Parathyroid adenoma (tissue), 2 donors: Measurements from ENCODE around the gene SCN8A.

Source experiments
- H2AFZ ChIP-seq: fragments of 300-600 bp; sonication (generic); one replicate; pipeline ENCODE4 v1.7.0; 2017; ENCODE audit warnings: antibody characterized with exemption, mild to moderate bottlenecking
- H3K27ac ChIP-seq: fragments of 300-600 bp; sonication (generic); one replicate; pipeline ENCODE4 v1.7.0; 2017
- H3K27me3 ChIP-seq: fragments of 300-600 bp; sonication (generic); one replicate; pipeline ENCODE4 v1.7.0; 2017; ENCODE audit warnings: low read length; ENCODE audit not compliant: control insufficient read depth, insufficient read depth
- H3K36me3 ChIP-seq: fragments of 300-600 bp; sonication (generic); one replicate; pipeline ENCODE4 v1.7.0; 2017; ENCODE audit warnings: low read length; ENCODE audit not compliant: control insufficient read depth, insufficient read depth
- H3K4me1 ChIP-seq: fragments of 300-600 bp; sonication (generic); one replicate; pipeline ENCODE4 v1.7.0; 2017; ENCODE audit warnings: control low read depth
- H3K4me2 ChIP-seq: fragments of 300-600 bp; sonication (generic); one replicate; pipeline ENCODE4 v1.7.0; 2017; ENCODE audit warnings: low read length
- H3K4me3 ChIP-seq: fragments of 300-600 bp; sonication (generic); one replicate; pipeline ENCODE4 v1.7.0; 2017; ENCODE audit warnings: low read depth, low read length
- H3K79me2 ChIP-seq: fragments of 300-600 bp; sonication (generic); one replicate; pipeline ENCODE4 v1.7.0; 2017; ENCODE audit warnings: control low read depth
- H3K9ac ChIP-seq: fragments of 300-600 bp; sonication (generic); one replicate; pipeline ENCODE4 v1.7.0; 2017; ENCODE audit warnings: mild to moderate bottlenecking
- H3K9me3 ChIP-seq: fragments of 300-600 bp; sonication (generic); one replicate; pipeline ENCODE4 v1.7.0; 2017; ENCODE audit warnings: low read length; ENCODE audit not compliant: control insufficient read depth
- TF ChIP-seq, protein P1 (sequence below): fragments of 300-600 bp; sonication (generic); IDR thresholded peaks from one replicate; pipeline ENCODE4 v1.7.0; 2017; ENCODE audit warnings: antibody characterized with exemption, mild to moderate bottlenecking
- donor health status: primary hyperparathyroidism.

The SCN8A gene

DNA sequence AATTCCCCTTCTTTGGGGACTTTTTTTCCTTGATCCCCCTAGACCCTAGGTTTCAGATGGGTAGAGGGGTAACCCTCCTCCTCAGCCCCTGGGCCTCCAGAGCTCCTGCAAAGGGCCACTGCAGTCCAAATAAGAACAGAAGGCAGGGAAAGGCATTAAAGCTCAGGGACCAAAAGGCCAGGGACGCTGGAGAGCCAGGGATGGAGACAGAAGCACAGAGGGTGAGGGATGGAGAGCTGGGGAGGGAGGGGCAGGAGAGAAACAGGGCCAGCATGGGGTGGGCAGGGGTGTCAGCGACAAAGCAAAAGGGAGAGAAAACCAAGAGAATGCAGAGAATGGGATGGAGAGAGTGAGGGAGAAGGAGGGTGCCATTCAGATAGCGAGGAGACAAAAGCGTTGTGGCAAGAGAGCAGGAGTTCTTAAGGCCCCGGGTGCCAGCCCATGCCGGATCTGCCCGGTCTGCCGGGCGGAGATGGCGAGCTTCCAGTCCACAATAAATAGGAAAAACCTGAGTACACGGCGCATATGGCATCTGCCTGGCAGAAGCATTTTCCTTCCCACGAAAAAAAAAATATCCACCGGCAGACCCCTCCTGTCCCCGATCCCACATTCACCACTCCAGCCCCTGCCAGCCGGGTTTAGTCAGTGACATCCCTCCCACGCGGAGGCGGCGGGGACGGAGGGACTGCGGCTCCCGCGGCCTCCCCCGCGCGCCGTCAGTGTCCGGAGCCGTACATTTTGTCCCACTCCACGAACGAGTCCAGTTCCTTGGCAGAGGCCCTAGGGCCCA lies 228.9 kb downstream of the SCN8A start:
- peak overlapping the region; percentile 67 for H3K27ac ChIP-seq
- H3K79me2 ChIP-seq, result no peaks in the 10 kb centered on the region
- peak overlapping the region; percentile 37 for H3K9ac ChIP-seq
- TF ChIP-seq, protein P1, sequence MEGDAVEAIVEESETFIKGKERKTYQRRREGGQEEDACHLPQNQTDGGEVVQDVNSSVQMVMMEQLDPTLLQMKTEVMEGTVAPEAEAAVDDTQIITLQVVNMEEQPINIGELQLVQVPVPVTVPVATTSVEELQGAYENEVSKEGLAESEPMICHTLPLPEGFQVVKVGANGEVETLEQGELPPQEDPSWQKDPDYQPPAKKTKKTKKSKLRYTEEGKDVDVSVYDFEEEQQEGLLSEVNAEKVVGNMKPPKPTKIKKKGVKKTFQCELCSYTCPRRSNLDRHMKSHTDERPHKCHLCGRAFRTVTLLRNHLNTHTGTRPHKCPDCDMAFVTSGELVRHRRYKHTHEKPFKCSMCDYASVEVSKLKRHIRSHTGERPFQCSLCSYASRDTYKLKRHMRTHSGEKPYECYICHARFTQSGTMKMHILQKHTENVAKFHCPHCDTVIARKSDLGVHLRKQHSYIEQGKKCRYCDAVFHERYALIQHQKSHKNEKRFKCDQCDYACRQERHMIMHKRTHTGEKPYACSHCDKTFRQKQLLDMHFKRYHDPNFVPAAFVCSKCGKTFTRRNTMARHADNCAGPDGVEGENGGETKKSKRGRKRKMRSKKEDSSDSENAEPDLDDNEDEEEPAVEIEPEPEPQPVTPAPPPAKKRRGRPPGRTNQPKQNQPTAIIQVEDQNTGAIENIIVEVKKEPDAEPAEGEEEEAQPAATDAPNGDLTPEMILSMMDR, result no peak
- H2AFZ ChIP-seq, result peak overlapping the region; percentile 86
- no peaks in the 10 kb centered on the region for H3K9me3 ChIP-seq
- peaks cover 7% of the 10 kb centered on the region for H3K4me1 ChIP-seq
- H3K27me3 ChIP-seq, result no peaks in the 10 kb centered on the region
- H3K4me3 ChIP-seq, result peak overlapping the region; percentile 47
- H3K36me3 ChIP-seq, result no peaks in the 10 kb centered on the region
- peak overlapping the region; percentile 60 for H3K4me2 ChIP-seq

DNA sequence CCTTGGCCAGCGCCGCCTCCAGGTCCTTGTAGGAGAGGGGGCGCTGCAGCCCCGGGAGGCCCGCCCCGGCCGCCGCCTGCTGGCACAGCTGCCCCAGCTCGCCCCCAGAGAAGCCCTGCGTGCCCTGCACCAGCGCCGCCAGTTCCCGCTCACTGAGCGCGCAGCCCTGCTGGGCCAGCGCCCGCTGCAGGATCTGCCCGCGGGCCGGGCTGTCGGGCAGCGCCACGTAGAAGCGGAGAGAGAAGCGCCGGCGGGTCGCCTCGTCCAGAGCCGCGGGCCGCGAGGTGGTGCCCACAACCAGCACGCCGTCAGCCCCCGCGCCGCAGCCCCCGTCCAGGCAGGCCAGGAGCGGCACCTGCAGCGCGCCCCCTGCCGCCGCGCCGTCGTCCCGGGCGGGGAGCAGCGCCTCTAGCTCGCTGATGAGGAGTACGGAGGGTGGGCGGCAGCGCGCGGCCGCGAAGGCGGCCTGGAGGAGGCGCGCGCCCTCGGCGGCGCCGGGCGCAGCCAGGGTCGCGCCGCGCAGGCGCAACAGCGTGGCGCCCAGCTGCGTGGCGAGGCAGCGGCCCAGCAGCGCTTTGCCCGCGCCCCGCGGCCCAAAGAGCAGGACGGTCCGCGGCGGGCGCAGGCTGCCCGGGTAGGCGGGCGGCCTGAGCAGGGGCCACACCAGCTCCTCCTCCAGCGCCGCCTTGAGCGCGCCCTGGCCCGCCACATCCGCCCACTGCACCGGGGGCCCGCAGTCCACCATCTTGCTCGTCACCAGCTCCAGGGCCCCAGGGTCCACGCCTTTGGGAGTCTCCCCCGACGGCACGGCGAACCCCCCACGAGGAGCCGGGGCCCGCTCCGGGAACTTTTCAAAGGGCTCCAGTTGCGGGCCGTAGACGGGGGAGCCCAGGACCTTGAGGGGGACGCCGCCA lies 229.8 kb downstream of the SCN8A start:
- Histone ChIP-seq H3K9me3 (no peaks in the 10 kb centered on the region), H3K27me3 (no peaks in the 10 kb centered on the region), H3K4me2 (peak overlapping the region; percentile 60), H3K9ac (peak overlapping the region; percentile 37), H3K27ac (peak overlapping the region; percentile 67), H3K79me2 (no peaks in the 10 kb centered on the region), H3K4me3 (peak overlapping the region; percentile 47), H2AFZ (peak overlapping the region; percentile 86), H3K36me3 (no peaks in the 10 kb centered on the region), H3K4me1 (peaks cover 7% of the 10 kb centered on the region)
- TF ChIP-seq, protein P1, result peak; percentile 40

DNA sequence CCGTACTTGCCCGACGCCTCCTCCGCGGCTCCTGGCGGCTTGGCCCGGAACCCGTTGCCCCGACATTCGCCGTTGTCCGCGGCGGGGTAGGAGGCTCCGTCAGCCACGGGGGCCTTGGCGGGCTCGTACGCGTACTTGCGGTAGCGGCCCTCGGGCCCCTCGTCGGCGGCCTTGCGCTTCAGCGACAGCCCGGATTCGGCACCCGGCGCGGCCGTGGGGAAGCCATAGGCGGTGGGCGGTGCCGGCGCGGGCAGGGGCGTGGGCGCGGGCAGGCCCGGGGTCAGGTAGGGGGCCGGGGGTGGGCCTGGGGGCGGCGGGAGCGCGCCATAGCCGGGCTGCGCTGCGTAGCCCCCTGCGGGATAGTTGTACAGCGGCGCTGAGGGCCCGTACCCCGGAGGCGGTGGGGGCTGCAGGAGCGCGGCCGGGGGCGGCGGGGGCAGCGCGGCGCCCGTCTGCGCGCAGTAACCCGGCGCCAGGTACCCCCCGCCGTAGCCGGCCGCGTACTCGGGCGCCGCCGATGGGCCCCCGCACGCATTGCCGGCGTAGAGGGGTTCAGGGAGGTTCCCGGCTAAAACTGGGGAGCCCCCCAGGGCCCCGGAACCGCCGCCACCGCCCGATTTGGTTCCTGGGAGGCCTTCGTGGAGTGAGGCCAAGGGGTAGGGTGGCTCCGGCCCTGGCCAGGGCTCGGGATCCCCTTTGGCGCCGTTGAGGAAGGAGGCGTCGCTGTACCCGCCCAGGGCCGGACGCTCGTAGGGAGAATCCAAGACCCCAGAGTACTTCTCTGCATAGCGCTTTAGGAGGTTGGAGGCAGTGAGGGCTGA lies 230.6 kb downstream of the SCN8A start:
- Histone ChIP-seq H3K9me3 (no peaks in the 10 kb centered on the region), H3K27me3 (no peaks in the 10 kb centered on the region), H3K27ac (peak overlapping the region; percentile 47), H3K4me3 (peak overlapping the region; percentile 45), H2AFZ (peak overlapping the region; percentile 82), H3K4me2 (peak overlapping the region; percentile 52), H3K79me2 (no peaks in the 10 kb centered on the region), H3K9ac (no peak overlapping the region), H3K36me3 (no peaks in the 10 kb centered on the region), H3K4me1 (peaks cover 7% of the 10 kb centered on the region)
- TF ChIP-seq, protein P1, result no peak

DNA sequence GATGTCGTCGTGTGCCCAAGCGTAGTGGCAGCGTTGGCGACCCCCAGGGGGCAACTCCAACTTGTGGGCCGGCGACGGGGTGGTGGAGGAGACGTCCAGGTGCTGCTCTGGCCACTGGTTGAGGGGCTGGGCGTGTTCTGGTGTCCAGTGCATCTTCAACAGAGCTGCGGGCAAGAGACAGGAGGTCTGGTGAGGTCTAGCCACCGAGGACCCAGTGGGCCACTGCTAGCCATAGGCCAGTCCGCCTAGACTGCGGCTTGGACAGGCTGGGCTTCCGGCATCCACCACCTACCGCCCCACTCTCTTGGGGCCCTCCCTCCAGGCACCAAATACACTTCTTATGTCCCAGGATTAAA lies 231.2 kb downstream of the SCN8A start:
- Histone ChIP-seq H3K9ac (no peak overlapping the region), H3K79me2 (no peaks in the 10 kb centered on the region), H3K27me3 (no peaks in the 10 kb centered on the region), H3K36me3 (no peaks in the 10 kb centered on the region), H3K4me1 (peaks cover 7% of the 10 kb centered on the region), H3K4me3 (no peak overlapping the region), H3K9me3 (no peaks in the 10 kb centered on the region), H3K4me2 (no peak overlapping the region), H3K27ac (no peak overlapping the region), H2AFZ (no peak overlapping the region)
- TF ChIP-seq, protein P1, result no peak
